Stimulated activated naive CD4-positive, alpha-beta T cell (primary cell): ENCODE data around the gene OR9A4.

Source experiments
- DNase-seq, 6 experiments: peaks; one replicate each; lab custom pipeline; 2025; lab: John Stamatoyannopoulos, UW

Gene OR9A4

GRCh38 chr7:141949021-141949420 lies 32.8 kb downstream of the OR9A4 start:
- no peak for DNase-seq

GRCh38 chr7:141949451-141949850 lies 33.3 kb downstream of the OR9A4 start:
- DNase-seq: no peak

DNA sequence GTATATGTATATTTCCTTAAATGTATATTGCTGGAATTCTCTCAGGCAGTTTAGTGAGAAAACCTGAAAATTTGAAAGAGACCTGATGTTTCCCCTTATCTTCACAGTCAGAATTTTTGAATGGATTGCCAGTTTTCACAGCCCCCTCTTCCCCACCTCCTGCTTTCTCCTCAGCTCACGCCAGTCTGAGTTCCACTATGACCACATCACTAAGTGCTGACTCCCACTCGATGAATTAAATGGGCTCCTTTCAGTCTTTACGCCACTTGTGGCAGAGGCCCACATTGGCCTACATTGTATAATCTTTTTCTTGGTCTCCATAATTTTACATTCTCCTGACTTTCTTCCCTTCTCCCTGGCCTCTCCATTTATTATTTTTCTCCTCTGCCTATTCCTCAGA lies 33.7 kb downstream of the OR9A4 start:
- no peak for DNase-seq

- no peak for DNase-seq
Observed at GRCh38 chr7:141950806-141951205, 34.6 kb downstream of the OR9A4 start.

GRCh38 chr7:141952461-141952860 lies 36.3 kb downstream of the OR9A4 start:
- DNase-seq: no peak

- DNase-seq: no peak
Observed at GRCh38 chr7:141954334-141954733, 38.1 kb downstream of the OR9A4 start.

GRCh38 chr7:141956084-141956483 lies 39.9 kb downstream of the OR9A4 start:
- no peak for DNase-seq

DNA sequence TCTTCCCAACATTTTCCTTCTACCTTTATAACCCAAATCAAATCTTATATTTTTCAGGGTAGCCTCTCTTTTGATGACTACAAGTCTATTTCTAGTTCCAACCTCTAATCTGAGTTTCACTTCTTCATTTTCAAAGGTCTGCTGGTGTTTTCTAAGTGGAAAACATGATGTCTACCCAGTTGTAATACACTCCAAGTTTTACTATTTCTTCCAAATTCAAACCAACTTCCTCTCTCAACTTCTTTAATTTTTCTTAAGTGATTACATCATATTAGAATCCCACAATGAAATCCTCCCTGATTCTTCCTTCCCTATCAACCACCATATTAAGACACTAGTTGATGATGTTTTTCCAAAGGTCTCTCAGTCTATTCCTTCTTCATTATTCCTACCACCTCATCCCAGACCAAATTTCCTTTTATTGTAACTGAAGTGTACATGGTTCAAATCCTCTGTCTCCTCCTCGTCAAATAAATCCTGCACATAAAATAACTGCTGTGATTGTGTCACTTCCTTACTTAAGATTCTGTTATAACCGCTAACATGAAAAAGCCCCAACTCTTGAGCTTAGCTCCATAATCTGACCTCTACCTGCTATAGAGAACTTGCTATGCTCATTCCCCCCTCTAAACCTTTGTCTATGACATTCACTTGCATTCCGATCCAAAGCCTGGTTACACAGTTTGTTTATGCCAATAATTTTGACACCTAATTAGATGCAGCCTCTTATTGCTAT lies 44.7 kb downstream of the OR9A4 start:
- no peak for DNase-seq
